K562 (cell line): ENCODE measurements around the gene EML3. TPM values are rescaled to one million over a fixed set of nuclear protein-coding genes. Genes with fewer than 3 reads are reported as not detected.

ENCODE experiments used
- ATAC-seq: fragments of 200-7000 bp; cut with Tn5 transposase; 3 replicates; pipeline ENCODE4 v1.9.1; 2020; ENCODE audit warnings: moderate library complexity
- BruUV-seq: library from RNA; stranded (reverse); fragments of 400-500 nt; replicated peaks from 2 replicates; lab custom pipeline; 2021; lab: Mats Ljungman, UMichigan
- CTCF ChIA-PET: fragments of 300-600 bp; formaldehyde crosslinking; extraction: SDS; loops from one replicate; lab custom pipeline; 2021; ENCODE audit warnings: low intra/inter-chr PET ratio; lab: Yijun Ruan, JAX
- POLR2A ChIA-PET: fragments of 300-600, 350-650 bp; sonication (Branson Sonifier 250); formaldehyde crosslinking; extraction: SDS; loops from one replicate; lab custom pipeline; 2021; ENCODE audit warnings: antibody characterized with exemption, inconsistent platforms; lab: Yijun Ruan, JAX
- DNase-seq, 4 experiments: peaks; one replicate each; pipeline versions ENCODE4 v3.0.0 to v3.0.0-alpha.2; 2011 to 2018; ENCODE audit warnings: low spot score in 3 of 4, mixed read lengths in 3 of 4; ENCODE audit errors: extremely low read depth in 1 of 4
- FAIRE-seq: peaks from 2 replicates; lab custom pipeline; 2011; peaks lifted over from hg19 to GRCh38; lab: Jason Lieb, UNC
- H2AFZ ChIP-seq: 2 replicates; pipeline ENCODE4 v1.6.0; 2011; ENCODE audit warnings: low read depth, low read length, control low read depth, inconsistent platforms
- H3K27ac ChIP-seq: fragments of 200-600 bp; 3 replicates; pipeline ENCODE4 v1.8.0; 2011; ENCODE audit warnings: low read depth, mild to moderate bottlenecking, control low read depth, inconsistent platforms, low read length, moderate library complexity, mixed read lengths; ENCODE audit errors: extremely low read depth
- H3K27me3 ChIP-seq, 2 experiments: fragments of 300-600 bp in 1 of 2; 2 replicates in 1 of 2; 3 replicates in 1 of 2; pipeline versions ENCODE4 v1.6.0 to v1.8.0; 2011; ENCODE audit warnings: inconsistent platforms in 2 of 2, low read length in 2 of 2, mild to moderate bottlenecking in 1 of 2, mixed read lengths in 1 of 2, moderate library complexity in 1 of 2; ENCODE audit not compliant: control insufficient read depth in 2 of 2, insufficient read depth in 2 of 2
- H3K36me3 ChIP-seq: fragments of 300-600 bp; 3 replicates; pipeline ENCODE4 v1.8.0; 2011; ENCODE audit warnings: mild to moderate bottlenecking, low read length, inconsistent platforms; ENCODE audit not compliant: control insufficient read depth, insufficient read depth
- H3K4me1 ChIP-seq, 2 experiments: fragments of 200-600 bp in 1 of 2; replicated peaks in 1 of 2; 2 replicates in 1 of 2; 3 replicates in 1 of 2; pipeline versions ENCODE4 v1.5.1 to v1.8.0; 2011; ENCODE audit warnings: inconsistent platforms in 2 of 2, low read length in 2 of 2, mild to moderate bottlenecking in 1 of 2, mixed read lengths in 1 of 2, moderate library complexity in 1 of 2; ENCODE audit not compliant: control insufficient read depth in 2 of 2, insufficient read depth in 2 of 2
- H3K4me2 ChIP-seq: 2 replicates; pipeline ENCODE4 v1.6.1; 2011; ENCODE audit warnings: low read length, control low read depth, inconsistent platforms, mixed read lengths; ENCODE audit not compliant: insufficient read depth
- H3K4me3 ChIP-seq: fragments of 200-600 bp; sonication (generic), shearing (Covaris generic); 2 replicates; pipeline ENCODE4 v1.5.1; 2016; ENCODE audit warnings: control low read depth, inconsistent platforms
- H3K79me2 ChIP-seq: fragments of 200-600 bp; 3 replicates; pipeline ENCODE4 v1.8.0; 2011; ENCODE audit warnings: low read length, inconsistent platforms; ENCODE audit not compliant: control insufficient read depth, insufficient read depth
- H3K9ac ChIP-seq, 2 experiments: 2 replicates each; pipeline versions ENCODE4 v1.6.0 to v1.6.1; 2011; ENCODE audit warnings: low read depth in 2 of 2, low read length in 2 of 2, control low read depth in 1 of 2, inconsistent platforms in 1 of 2, mild to moderate bottlenecking in 1 of 2, mixed read lengths in 1 of 2; ENCODE audit not compliant: insufficient read depth in 1 of 2
- H3K9me1 ChIP-seq: one replicate; pipeline ENCODE4 v1.6.0; 2011; ENCODE audit warnings: inconsistent platforms, mild to moderate bottlenecking, low read length, moderate library complexity; ENCODE audit not compliant: control insufficient read depth, insufficient read depth
- H3K9me3 ChIP-seq: replicated peaks from 2 replicates; pipeline ENCODE4 v1.5.1; 2011; ENCODE audit warnings: low read depth, low read length, inconsistent platforms; ENCODE audit not compliant: control insufficient read depth, insufficient read depth
- H4K20me1 ChIP-seq: replicated peaks from 2 replicates; pipeline ENCODE4 v1.6.1; 2011; ENCODE audit warnings: low read length, inconsistent platforms, mixed read lengths; ENCODE audit not compliant: control insufficient read depth, insufficient read depth
- GATA2 ChIP-seq: sonication (generic); formaldehyde crosslinking; IDR thresholded peaks from 2 replicates; pipeline ENCODE4 v1.4.0; 2020; ENCODE audit warnings: mild to moderate bottlenecking, missing genetic modification reagents
- NEUROD1 ChIP-seq: fragments of 150-350 bp; IDR thresholded peaks from 2 replicates; pipeline ENCODE4 v1.6.1; 2014; ENCODE audit warnings: borderline replicate concordance, low read length, low read depth; ENCODE audit not compliant: partially characterized antibody
- SAP30 ChIP-seq: fragments of 200-600 bp; sonication (generic); IDR thresholded peaks from 2 replicates; pipeline ENCODE4 v1.6.1; 2012; ENCODE audit warnings: borderline replicate concordance, low read depth, mild to moderate bottlenecking, moderate library complexity, low read length, control low read depth, inconsistent platforms; ENCODE audit not compliant: insufficient read depth, poor library complexity, severe bottlenecking
- SNAPC5 ChIP-seq: fragments of 250-450 bp; sonication (Bioruptor Pico); IDR thresholded peaks from 2 replicates; pipeline ENCODE4 v1.8.0; 2021; ENCODE audit warnings: moderate library complexity, mild to moderate bottlenecking, inconsistent platforms
- TFAP4 ChIP-seq: sonication (generic); formaldehyde crosslinking; IDR thresholded peaks from 2 replicates; pipeline ENCODE4 v1.8.0; 2022; ENCODE audit warnings: missing genetic modification reagents, mild to moderate bottlenecking, moderate library complexity, borderline replicate concordance
- ZNF407 ChIP-seq: fragments of 450-650 bp; IDR thresholded peaks from 2 replicates; pipeline ENCODE4 v1.6.1; 2016; ENCODE audit warnings: low read depth
- ZNF655 ChIP-seq: fragments of 250-450 bp; sonication (Bioruptor Pico); IDR thresholded peaks from 2 replicates; pipeline ENCODE4 v1.5.0; 2021
- WGBS: fragments of 100-300 bp; shearing (Covaris generic); methylation state at CpG from one replicate; pipeline ENCODE4 v1.1.6; 2016; ENCODE audit warnings: low coverage, mixed read lengths; ENCODE audit not compliant: insufficient coverage; ENCODE audit errors: missing lambda C conversion rate; 5-methylcytosine and 5-hydroxymethylcytosine counted together
- in situ Hi-C: fragments of 300-500 bp; cut with MboI; formaldehyde crosslinking; loops from 4 replicates; pipeline ENCODE4 v1.15.0; 2018; ENCODE audit warnings: inconsistent platforms, mixed read lengths
- intact Hi-C: fragments of 100-400 bp; cut with micrococcal nuclease; formaldehyde crosslinking; loops from 2 replicates; pipeline ENCODE4 v1.14.2; 2022
- polyA plus RNA-seq, 8 experiments: library from polyadenylated mRNA; depleted of rRNA in 4 of 8; stranded (reverse) in 5 of 8; unstranded in 3 of 8; fragments of >200 nt; fragmentation: Nextera tagmentation in 2 of 8; fragmentation: Illumina TruSeq in 1 of 8; extraction: Ambion mirVana in 2 of 8; extraction: Trizol in 1 of 8; gene quantifications; 2 replicates each; pipeline versions ENCODE4 v1.2.1 to v1.2.3, GENCODE V29; 2011 to 2014; ENCODE audit warnings: inconsistent platforms in 1 of 8, missing spikeins in 1 of 8
- total RNA-seq, 7 experiments: library from RNA; depleted of rRNA in 6 of 7; stranded (reverse); fragments of >200 nt in 6 of 7; fragmentation: Illumina TruSeq in 2 of 7; extraction: Trizol in 2 of 7; gene quantifications; 2 replicates each; pipeline versions ENCODE4 v1.2.1 to v1.2.3, GENCODE V29; 2011 to 2021; ENCODE audit warnings: low replicate concordance in 1 of 7
- TF ChIP-seq, protein P1 (sequence below): sonication (generic); formaldehyde crosslinking; IDR thresholded peaks from 2 replicates; pipeline ENCODE4 v1.8.0; 2022; ENCODE audit warnings: mild to moderate bottlenecking, low read depth, missing genetic modification reagents

The EML3 gene
- total and polyA plus RNA-seq, 9 of the 15 experiments (the other 6 are each of a cell fraction or from before 2014, with no cell fraction given) = 0.32 to 90.5 (median 26.4) TPM

- CTCF ChIA-PET = no interaction called here
- in situ Hi-C loops (no loop called here), intact Hi-C loops (no loop called here)
- Histone ChIP-seq H4K20me1 (peaks cover 3% of the 10 kb centered on the region), H3K36me3 (peaks cover 85% of the 10 kb centered on the region), H3K27me3 (no peaks in the 10 kb centered on the region), H3K9ac (peak overlapping the region; percentile 95), H3K9me3 (no peaks in the 10 kb centered on the region), H3K4me2 (peak overlapping the region; percentile 96), H3K4me1 (peaks cover 22 to 40% of the 10 kb centered on the region in 2 experiments; a peak in 4 of 5 replicates), H2AFZ (no peak overlapping the region), H3K9me1 (no peaks in the 10 kb centered on the region), H3K79me2 (peaks cover 73% of the 10 kb centered on the region), H3K27ac (peak overlapping the region; percentile 88), H3K4me3 (peak overlapping the region; percentile 96)
- FAIRE-seq (peak; percentile 6), DNase-seq (no peak), ATAC-seq (no peak)
- POLR2A ChIA-PET = interaction anchor here (0.6 to 3.4 kb wide), 8 partner anchors 8 to 818 kb away, joined by 3 to 15 read pairs (median 5); no protein-coding TSS in a partner anchor
- no TSS peak for BruUV-seq
- WGBS = 3% methylated on average over 12 of the region's 12 CpGs
- no peak for TF ChIP-seq TFAP4 (CRISPR knock-in tag)
- peak; percentile 42; the same call in 1 of the 2 replicates for TF ChIP-seq ZNF407
- no peak for TF ChIP-seq SNAPC5 (CRISPR knock-in tag)
- TF ChIP-seq, protein P1, sequence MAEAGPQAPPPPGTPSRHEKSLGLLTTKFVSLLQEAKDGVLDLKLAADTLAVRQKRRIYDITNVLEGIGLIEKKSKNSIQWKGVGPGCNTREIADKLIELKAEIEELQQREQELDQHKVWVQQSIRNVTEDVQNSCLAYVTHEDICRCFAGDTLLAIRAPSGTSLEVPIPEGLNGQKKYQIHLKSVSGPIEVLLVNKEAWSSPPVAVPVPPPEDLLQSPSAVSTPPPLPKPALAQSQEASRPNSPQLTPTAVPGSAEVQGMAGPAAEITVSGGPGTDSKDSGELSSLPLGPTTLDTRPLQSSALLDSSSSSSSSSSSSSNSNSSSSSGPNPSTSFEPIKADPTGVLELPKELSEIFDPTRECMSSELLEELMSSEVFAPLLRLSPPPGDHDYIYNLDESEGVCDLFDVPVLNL (CRISPR knock-in tag) = no peak
- no peak for TF ChIP-seq GATA2 (CRISPR knock-in tag)
- no peak for TF ChIP-seq NEUROD1
- no peak for TF ChIP-seq ZNF655 (CRISPR knock-in tag)
- TF ChIP-seq SAP30 = no peak
Measured at GRCh38 chr11:62572431-62572830, 40.1 kb downstream of the EML3 start.
